ENCODE measurements around the gene ZNF439.
"Not testable (repeated sequence)": the region's sequence is repeated elsewhere in the genome, so short reads cannot be mapped to it uniquely, and the experiment has no call there.

The ZNF439 gene

DNA sequence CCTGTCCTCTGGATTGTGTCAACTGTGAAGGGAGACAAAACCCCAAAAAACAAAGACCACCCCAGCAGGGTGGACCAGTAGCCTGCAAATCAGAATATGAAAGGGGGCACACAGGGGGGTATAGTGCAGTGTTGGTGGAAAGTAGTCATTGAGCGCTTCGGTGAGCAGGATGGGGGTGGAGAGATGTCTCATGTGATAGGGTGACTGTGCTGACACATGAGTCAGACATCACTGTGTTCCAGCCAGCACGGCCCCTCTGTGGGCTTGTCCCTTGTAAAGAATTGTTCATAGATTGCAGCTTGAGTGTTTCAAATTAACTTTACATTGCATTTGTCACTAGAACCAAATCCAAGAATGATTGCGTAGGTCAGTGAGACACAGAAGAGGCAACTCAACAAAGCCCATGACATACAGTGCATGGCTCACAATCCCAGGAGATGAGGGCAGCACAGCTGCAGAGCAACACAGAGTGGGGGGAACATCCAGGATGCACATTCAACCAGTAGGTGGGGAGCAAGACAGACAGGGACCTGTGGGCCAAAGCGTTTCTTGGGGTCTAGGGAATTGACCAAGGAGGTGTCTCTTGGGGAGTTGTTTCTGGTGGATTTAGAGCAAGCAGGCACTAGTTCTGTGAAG, 26.9 kb upstream of the ZNF439 start:
- TF ChIP-seq, protein P1, sequence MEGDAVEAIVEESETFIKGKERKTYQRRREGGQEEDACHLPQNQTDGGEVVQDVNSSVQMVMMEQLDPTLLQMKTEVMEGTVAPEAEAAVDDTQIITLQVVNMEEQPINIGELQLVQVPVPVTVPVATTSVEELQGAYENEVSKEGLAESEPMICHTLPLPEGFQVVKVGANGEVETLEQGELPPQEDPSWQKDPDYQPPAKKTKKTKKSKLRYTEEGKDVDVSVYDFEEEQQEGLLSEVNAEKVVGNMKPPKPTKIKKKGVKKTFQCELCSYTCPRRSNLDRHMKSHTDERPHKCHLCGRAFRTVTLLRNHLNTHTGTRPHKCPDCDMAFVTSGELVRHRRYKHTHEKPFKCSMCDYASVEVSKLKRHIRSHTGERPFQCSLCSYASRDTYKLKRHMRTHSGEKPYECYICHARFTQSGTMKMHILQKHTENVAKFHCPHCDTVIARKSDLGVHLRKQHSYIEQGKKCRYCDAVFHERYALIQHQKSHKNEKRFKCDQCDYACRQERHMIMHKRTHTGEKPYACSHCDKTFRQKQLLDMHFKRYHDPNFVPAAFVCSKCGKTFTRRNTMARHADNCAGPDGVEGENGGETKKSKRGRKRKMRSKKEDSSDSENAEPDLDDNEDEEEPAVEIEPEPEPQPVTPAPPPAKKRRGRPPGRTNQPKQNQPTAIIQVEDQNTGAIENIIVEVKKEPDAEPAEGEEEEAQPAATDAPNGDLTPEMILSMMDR (IDR thresholded peaks at IDR 0.05; ENCODE audit: low read depth, low read length, missing control alignments), result no peak
- no peak overlapping the region for H3K4me3 ChIP-seq (ENCODE audit: low read depth, low read length)
- in situ Hi-C loops (cut with HindIII; ENCODE audit: low sequenced_read_pairs), result no loop called here
- no peak for DNase-seq (ENCODE audit: low read depth)

DNA sequence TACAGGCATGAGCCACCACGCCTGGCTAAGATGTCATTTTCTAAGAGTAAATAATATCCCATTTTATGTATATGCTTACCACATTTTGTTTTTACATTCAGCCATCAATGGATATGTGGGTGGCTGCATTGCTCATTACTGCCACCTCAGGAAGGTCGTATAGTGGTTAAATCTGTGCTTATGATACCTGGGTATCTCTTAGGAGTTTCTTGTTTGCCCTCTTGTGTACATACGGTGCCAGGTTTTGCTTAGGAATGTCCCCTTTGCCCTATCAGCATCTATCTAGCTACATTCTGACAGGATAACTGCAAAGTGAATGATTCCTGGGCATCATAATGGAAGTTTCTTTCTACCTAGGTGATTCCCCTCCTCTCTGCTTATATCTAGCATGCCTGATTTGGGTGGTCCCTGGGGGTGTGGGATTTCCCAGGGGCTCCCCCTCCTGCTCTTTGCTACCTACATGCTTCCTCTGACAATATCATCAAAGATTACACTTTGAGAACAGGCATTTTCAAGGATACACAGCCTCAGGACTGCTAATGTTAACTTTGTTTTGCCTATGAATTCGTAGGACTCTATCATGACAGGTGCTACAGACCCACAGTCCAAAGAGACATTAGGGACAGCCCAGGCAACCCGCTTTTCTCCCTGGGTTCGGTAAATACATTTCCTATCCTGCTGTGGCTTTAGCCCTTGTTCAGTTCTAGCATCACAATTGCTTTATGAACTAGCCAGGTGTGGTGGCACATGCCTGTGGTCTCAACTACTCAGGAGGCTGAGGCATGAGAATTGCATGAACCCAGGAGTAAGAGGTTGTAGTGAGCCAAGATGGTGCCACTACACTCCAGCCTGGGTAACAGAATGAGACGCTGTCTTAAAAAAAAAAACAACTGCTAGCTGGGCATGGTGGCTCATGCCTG, 19.3 kb upstream of the ZNF439 start:
- H3K4me3 ChIP-seq (ENCODE audit: low read depth, low read length); in situ Hi-C loops (cut with HindIII; ENCODE audit: low sequenced_read_pairs); DNase-seq (ENCODE audit: low read depth): not testable (repeated sequence)

DNA sequence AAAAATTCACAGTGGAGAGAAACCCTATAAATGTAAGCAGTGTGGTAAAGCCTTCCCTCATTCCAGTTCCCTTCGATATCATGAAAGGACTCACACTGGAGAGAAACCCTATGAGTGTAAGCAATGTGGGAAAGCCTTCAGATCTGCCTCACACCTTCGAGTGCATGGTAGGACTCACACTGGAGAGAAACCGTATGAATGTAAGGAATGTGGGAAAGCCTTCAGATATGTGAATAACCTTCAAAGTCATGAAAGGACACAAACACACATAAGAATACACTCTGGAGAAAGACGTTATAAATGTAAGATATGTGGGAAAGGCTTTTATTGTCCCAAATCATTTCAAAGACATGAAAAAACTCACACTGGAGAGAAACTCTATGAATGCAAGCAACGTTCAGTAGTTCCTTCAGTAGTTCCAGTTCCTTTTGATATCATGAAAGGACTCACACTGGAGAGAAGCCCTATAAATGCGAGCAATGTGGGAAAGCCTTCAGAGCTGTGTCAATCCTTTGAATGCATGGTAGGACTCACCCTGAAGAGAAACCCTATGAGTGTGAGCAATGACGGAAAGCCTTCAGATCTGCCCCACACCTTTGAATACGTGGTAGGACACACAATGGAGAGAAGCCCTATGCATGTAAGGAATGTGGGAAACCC, 16.1 kb upstream of the ZNF439 start:
- DNase-seq (ENCODE audit: low read depth), result no peak
- TF ChIP-seq, protein P1 (IDR thresholded peaks at IDR 0.05; ENCODE audit: low read depth, low read length, missing control alignments), result no peak
- in situ Hi-C loops (cut with HindIII; ENCODE audit: low sequenced_read_pairs), result no loop called here
- H3K4me3 ChIP-seq (ENCODE audit: low read depth, low read length), result no peak overlapping the region

DNA sequence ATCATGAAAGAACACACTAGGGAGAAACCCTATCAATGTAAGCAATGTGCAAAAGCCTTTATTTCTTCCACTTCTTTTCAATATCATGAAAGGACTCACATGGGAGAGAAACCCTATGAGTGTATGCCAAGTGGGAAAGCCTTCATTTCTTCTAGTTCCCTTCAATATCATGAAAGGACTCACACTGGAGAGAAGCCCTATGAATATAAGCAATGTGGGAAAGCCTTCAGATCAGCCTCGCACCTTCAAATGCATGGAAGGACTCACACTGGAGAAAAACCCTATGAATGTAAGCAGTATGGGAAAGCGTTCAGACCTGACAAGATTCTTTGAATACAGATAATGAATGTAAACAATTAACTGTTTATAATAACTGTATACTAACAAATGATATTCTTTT, 15.0 kb upstream of the ZNF439 start:
- no peak overlapping the region for H3K4me3 ChIP-seq (ENCODE audit: low read depth, low read length)
- TF ChIP-seq, protein P1 (IDR thresholded peaks at IDR 0.05; ENCODE audit: low read depth, low read length, missing control alignments), result no peak
- no peak for DNase-seq (ENCODE audit: low read depth)
- in situ Hi-C loops (cut with HindIII; ENCODE audit: low sequenced_read_pairs), result no loop called here

DNA sequence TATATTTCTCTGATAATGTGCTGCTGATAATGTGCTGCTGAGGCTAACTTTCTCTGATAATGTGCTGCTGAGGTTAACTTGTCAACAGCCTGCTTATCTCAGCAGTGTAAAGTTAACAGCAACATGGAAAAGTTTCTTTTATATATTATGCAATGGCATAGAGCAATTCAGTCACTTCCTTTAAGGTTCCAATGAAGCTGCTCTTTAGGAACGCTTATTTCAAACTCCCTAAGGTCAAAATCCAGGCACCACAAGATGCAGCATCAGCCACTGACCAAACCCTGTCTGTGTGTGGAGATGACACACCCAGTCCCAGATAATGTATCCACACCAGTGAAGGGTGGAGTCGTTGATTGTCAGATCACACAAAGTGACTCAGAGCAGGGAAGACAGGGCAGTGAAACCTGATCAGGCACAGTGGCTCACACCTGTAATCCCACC, 12.9 kb upstream of the ZNF439 start:
- in situ Hi-C loops (cut with HindIII; ENCODE audit: low sequenced_read_pairs); DNase-seq (ENCODE audit: low read depth); H3K4me3 ChIP-seq (ENCODE audit: low read depth, low read length): not testable (repeated sequence)

DNA sequence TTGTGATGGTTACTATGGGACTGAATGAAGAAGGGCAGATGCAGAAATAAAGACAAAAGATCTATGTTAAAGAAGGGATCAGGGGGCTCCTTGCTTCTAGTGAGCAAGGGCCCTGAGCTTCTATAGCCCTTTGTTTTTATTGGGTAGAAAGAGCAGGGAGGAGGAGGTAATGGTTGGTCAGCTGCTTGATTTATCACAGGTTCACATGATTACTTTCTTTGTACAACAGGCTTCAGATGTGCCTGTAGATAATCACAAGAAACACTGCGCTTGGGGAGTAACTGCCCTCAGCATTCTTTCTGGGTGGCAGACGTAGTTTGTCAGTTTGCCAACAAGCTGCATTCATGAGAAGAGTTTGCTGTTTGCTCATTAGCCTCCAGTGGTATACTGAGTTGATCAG, 4.8 kb upstream of the ZNF439 start:
- in situ Hi-C loops (cut with HindIII; ENCODE audit: low sequenced_read_pairs), result no loop called here
- TF ChIP-seq, protein P1 (IDR thresholded peaks at IDR 0.05; ENCODE audit: low read depth, low read length, missing control alignments), result no peak
- no peak for DNase-seq (ENCODE audit: low read depth)
- H3K4me3 ChIP-seq (ENCODE audit: low read depth, low read length), result no peak overlapping the region

DNA sequence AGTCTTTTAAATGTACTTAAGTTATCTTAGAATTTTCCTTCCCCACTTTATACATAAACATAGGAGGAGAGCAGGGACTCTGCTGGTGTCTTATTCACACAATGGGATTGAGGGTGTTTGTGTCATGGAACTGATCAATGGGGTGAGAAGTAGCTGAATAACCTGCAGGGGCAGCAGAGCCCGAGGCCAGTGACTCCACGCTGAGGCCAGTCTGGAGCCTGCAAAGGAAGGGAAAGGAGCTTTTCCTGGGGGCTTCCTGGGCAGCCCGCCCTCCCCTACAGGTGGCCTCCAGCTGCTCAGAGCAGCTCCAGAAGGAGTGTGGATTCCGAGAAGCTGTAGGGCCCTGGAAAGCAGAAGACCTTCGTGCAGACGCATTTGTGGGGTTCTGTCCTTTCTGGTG, 911 bp upstream of the ZNF439 start:
- in situ Hi-C loops (cut with HindIII; ENCODE audit: low sequenced_read_pairs); DNase-seq (ENCODE audit: low read depth): not testable (repeated sequence)

DNA sequence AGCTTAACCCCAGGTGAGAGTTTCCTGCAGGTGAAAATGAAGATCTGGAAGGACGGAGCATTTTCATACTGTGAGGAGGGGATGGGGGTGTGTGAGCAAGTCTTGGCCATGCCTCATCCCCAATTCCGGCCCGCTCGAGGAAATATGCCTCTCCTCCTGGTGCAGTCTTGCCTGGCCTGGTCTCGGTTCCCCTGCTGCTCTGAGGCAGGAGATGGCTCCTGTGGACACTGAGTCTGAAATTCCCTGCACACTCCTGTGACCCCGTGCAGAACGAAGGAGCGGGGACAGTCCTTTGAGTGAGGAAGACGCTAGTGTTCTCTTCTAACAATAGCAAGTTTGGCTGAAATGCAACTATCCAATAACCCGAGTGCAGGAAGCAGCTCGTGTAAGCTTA, 329 bp upstream of the ZNF439 start:
- in situ Hi-C loops (cut with HindIII; ENCODE audit: low sequenced_read_pairs), result no loop called here
- DNase-seq (ENCODE audit: low read depth), result no peak
- H3K4me3 ChIP-seq (ENCODE audit: low read depth, low read length), result peak overlapping the region; percentile 49
- TF ChIP-seq, protein P1 (IDR thresholded peaks at IDR 0.05; ENCODE audit: low read depth, low read length, missing control alignments), result no peak

More for the DNA sequence above, 911 bp upstream of the ZNF439 start:
- H3K4me3 ChIP-seq (ENCODE audit: low read depth, low read length), result not testable (repeated sequence)

DNA sequence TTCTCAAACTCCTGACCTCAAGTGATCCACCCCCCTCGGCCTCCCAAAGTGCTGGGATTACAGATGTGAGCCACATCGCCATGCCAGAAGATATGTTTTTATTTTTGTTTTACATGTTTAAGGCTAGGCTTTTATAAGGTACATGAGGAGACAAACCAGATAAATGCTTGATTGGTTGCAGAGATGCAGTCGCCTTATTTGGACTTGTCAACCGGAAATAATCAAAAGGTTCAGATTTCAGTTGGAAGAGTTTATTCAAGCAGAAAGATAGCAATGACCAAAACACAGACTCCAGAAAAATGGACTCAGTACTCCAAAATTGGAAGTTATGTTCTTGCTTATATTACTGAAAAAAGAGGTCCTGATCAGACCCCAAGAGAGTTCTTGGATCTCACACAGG, 1.8 kb downstream of the ZNF439 start:
- H3K4me3 ChIP-seq (ENCODE audit: low read depth, low read length); in situ Hi-C loops (cut with HindIII; ENCODE audit: low sequenced_read_pairs); DNase-seq (ENCODE audit: low read depth): not testable (repeated sequence)
